ENCODE results near the gene ZNF219. TPM values are rescaled to one million over a fixed set of nuclear protein-coding genes. Genes with fewer than 3 reads are reported as not detected.

The ZNF219 gene
- polyA plus RNA-seq, 1 donor from 2014 or later: 40.6 TPM

DNA sequence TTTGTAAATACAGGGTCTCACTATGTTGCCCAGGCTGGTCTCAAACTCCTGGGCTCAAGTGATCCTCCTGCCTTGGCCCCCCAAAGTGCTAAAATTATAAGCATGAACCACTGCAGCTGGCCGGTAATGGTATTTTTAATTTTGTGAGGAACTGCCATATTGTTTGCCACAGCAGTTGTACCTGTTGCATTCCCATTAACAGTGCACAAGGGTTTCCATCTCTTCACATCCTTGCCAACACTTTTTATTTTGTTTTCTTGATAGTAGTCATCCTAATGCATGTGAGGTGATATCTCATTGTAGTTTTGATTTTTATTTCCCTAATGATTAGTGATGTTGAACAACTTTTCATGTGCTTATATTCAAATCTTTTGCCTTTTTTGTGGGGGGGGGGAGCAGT is 43.9 kb upstream of the ZNF219 start:
- H4K20me1 ChIP-seq (ENCODE audit: insufficient read depth): no peaks in the 10 kb centered on the region
- H3K9ac ChIP-seq (ENCODE audit: low read length): no peak overlapping the region
- H3K9me2 ChIP-seq (ENCODE audit: insufficient read depth, low read length): no peaks in the 10 kb centered on the region
- no peaks in the 10 kb centered on the region for H3K27me3 ChIP-seq (ENCODE audit: insufficient read depth, low read depth, low read length)
- H3K4me3 ChIP-seq (ENCODE audit: low read length): no peak overlapping the region
- H2AFZ ChIP-seq (ENCODE audit: low read depth, low read length): no peak overlapping the region
- H3K79me2 ChIP-seq (replicated peaks; ENCODE audit: insufficient read depth, low read length): no peaks in the 10 kb centered on the region
- H3K9me3 ChIP-seq (ENCODE audit: low read length): peaks cover 7% of the 10 kb centered on the region
- H3K4me2 ChIP-seq (ENCODE audit: low read length): no peak overlapping the region
- no peaks in the 10 kb centered on the region for H3F3A ChIP-seq (ENCODE audit: insufficient read depth, low read length, poor library complexity, severe bottlenecking)
- no peak overlapping the region for H3K27ac ChIP-seq (ENCODE audit: low read length)
- H3K36me3 ChIP-seq (ENCODE audit: insufficient read depth, low read length): no peaks in the 10 kb centered on the region
- TF ChIP-seq EZH2 (IDR thresholded peaks at IDR 0.05; ENCODE audit: borderline replicate concordance, insufficient read depth, low read length, poor library complexity, severe bottlenecking) (no peak), POLR2AphosphoS5 (IDR thresholded peaks at IDR 0.05) (no peak), MXI1 (conservative IDR thresholded peaks at IDR 0.05; ENCODE audit: poor library complexity, severe bottlenecking) (no peak), RAD21 (conservative IDR thresholded peaks at IDR 0.05) (no peak), EP300 (conservative IDR thresholded peaks at IDR 0.05; ENCODE audit: poor library complexity, severe bottlenecking) (no peak)
- TF ChIP-seq, protein P1, sequence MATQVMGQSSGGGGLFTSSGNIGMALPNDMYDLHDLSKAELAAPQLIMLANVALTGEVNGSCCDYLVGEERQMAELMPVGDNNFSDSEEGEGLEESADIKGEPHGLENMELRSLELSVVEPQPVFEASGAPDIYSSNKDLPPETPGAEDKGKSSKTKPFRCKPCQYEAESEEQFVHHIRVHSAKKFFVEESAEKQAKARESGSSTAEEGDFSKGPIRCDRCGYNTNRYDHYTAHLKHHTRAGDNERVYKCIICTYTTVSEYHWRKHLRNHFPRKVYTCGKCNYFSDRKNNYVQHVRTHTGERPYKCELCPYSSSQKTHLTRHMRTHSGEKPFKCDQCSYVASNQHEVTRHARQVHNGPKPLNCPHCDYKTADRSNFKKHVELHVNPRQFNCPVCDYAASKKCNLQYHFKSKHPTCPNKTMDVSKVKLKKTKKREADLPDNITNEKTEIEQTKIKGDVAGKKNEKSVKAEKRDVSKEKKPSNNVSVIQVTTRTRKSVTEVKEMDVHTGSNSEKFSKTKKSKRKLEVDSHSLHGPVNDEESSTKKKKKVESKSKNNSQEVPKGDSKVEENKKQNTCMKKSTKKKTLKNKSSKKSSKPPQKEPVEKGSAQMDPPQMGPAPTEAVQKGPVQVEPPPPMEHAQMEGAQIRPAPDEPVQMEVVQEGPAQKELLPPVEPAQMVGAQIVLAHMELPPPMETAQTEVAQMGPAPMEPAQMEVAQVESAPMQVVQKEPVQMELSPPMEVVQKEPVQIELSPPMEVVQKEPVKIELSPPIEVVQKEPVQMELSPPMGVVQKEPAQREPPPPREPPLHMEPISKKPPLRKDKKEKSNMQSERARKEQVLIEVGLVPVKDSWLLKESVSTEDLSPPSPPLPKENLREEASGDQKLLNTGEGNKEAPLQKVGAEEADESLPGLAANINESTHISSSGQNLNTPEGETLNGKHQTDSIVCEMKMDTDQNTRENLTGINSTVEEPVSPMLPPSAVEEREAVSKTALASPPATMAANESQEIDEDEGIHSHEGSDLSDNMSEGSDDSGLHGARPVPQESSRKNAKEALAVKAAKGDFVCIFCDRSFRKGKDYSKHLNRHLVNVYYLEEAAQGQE (IDR thresholded peaks at IDR 0.05; ENCODE audit: borderline replicate concordance): no peak
- TF ChIP-seq, protein P2, sequence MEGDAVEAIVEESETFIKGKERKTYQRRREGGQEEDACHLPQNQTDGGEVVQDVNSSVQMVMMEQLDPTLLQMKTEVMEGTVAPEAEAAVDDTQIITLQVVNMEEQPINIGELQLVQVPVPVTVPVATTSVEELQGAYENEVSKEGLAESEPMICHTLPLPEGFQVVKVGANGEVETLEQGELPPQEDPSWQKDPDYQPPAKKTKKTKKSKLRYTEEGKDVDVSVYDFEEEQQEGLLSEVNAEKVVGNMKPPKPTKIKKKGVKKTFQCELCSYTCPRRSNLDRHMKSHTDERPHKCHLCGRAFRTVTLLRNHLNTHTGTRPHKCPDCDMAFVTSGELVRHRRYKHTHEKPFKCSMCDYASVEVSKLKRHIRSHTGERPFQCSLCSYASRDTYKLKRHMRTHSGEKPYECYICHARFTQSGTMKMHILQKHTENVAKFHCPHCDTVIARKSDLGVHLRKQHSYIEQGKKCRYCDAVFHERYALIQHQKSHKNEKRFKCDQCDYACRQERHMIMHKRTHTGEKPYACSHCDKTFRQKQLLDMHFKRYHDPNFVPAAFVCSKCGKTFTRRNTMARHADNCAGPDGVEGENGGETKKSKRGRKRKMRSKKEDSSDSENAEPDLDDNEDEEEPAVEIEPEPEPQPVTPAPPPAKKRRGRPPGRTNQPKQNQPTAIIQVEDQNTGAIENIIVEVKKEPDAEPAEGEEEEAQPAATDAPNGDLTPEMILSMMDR (IDR thresholded peaks at IDR 0.05; ENCODE audit: poor library complexity, severe bottlenecking): no peak

DNA sequence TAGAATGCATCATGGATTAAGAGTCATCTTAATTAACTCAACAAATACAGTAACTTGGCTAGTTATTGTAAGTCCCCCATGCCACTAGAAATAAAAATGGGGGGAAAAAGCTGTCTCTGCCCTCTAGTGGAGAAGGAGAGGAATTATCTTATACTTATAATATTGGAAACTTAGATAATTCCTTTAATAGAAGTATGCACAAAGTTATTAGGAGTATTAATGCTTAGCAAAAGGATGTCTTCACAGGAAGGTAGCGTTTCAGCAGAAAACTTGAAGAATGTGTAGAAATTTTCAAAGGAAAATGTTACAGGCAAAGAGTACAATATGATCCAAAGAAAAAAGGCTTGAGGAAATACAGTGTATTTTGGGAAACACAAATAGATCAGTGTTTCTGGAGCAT is 37.6 kb upstream of the ZNF219 start:
- H3K9me2 ChIP-seq (ENCODE audit: insufficient read depth, low read length): no peaks in the 10 kb centered on the region
- H3K4me3 ChIP-seq (ENCODE audit: low read length): no peak overlapping the region
- H3K4me2 ChIP-seq (ENCODE audit: low read length): no peak overlapping the region
- H3K9me3 ChIP-seq (ENCODE audit: low read length): no peaks in the 10 kb centered on the region
- H3K36me3 ChIP-seq (ENCODE audit: insufficient read depth, low read length): no peaks in the 10 kb centered on the region
- H2AFZ ChIP-seq (ENCODE audit: low read depth, low read length): no peak overlapping the region
- no peak overlapping the region for H3K27ac ChIP-seq (ENCODE audit: low read length)
- H3K79me2 ChIP-seq (replicated peaks; ENCODE audit: insufficient read depth, low read length): no peaks in the 10 kb centered on the region
- no peaks in the 10 kb centered on the region for H4K20me1 ChIP-seq (ENCODE audit: insufficient read depth)
- H3K9ac ChIP-seq (ENCODE audit: low read length): no peak overlapping the region
- no peaks in the 10 kb centered on the region for H3K27me3 ChIP-seq (ENCODE audit: insufficient read depth, low read depth, low read length)
- TF ChIP-seq SMC3 (conservative IDR thresholded peaks at IDR 0.05; ENCODE audit: poor library complexity) (peak; percentile 36), EZH2 (IDR thresholded peaks at IDR 0.05; ENCODE audit: borderline replicate concordance, insufficient read depth, low read length, poor library complexity, severe bottlenecking) (no peak), MXI1 (conservative IDR thresholded peaks at IDR 0.05; ENCODE audit: poor library complexity, severe bottlenecking) (no peak), EP300 (conservative IDR thresholded peaks at IDR 0.05; ENCODE audit: poor library complexity, severe bottlenecking) (no peak), RAD21 (conservative IDR thresholded peaks at IDR 0.05) (peak; percentile 35), POLR2AphosphoS5 (IDR thresholded peaks at IDR 0.05) (no peak)
- TF ChIP-seq, protein P2 (IDR thresholded peaks at IDR 0.05; ENCODE audit: poor library complexity, severe bottlenecking): peak; percentile 57
- TF ChIP-seq, protein P1 (IDR thresholded peaks at IDR 0.05; ENCODE audit: borderline replicate concordance): no peak
- H3F3A ChIP-seq (ENCODE audit: insufficient read depth, low read length, poor library complexity, severe bottlenecking): no peaks in the 10 kb centered on the region

Measured in neural cell (in vitro differentiated cells).